T47D (cell line): ENCODE results near the gene SLC22A3.

ENCODE experiments used
- DNase-seq, 2 experiments: peaks; one replicate each; pipeline versions ENCODE4 v3.0.0 to v3.0.0-alpha.2; 2011 to 2012; ENCODE audit warnings: low read depth in 1 of 2, low spot score in 1 of 2
- JUND ChIP-seq: IDR thresholded peaks from 2 replicates; pipeline ENCODE4 v1.6.1; 2012; ENCODE audit warnings: low read depth
- in situ Hi-C: cut with HindIII; loops from 2 replicates; pipeline ENCODE4 v1.10.0; 2016; ENCODE audit warnings: low sequenced_read_pairs, low pct_unique_long_range_greater_than_20kb

Gene SLC22A3

GRCh38 chr6:160321729-160322505 is 26.3 kb upstream of the SLC22A3 start:
- TF ChIP-seq JUND, result no peak
- no peak for DNase-seq
- in situ Hi-C loops, result no loop called here

- no peak for TF ChIP-seq JUND
- in situ Hi-C loops, result no loop called here
Observed at GRCh38 chr6:160327981-160328380, 20.2 kb upstream of the SLC22A3 start.

GRCh38 chr6:160328447-160328846 is 19.7 kb upstream of the SLC22A3 start:
- no peak for DNase-seq

More at GRCh38 chr6:160327981-160328380, 20.2 kb upstream of the SLC22A3 start:
- no peak for DNase-seq

GRCh38 chr6:160329188-160329587 is 19.0 kb upstream of the SLC22A3 start:
- in situ Hi-C loops, result no loop called here
- no peak for TF ChIP-seq JUND

More at GRCh38 chr6:160328447-160328846, 19.7 kb upstream of the SLC22A3 start:
- TF ChIP-seq JUND, result no peak
- in situ Hi-C loops, result no loop called here

GRCh38 chr6:160330619-160331018 is 17.6 kb upstream of the SLC22A3 start:
- DNase-seq, result no peak
- no peak for TF ChIP-seq JUND
- in situ Hi-C loops, result no loop called here

More at GRCh38 chr6:160329188-160329587, 19.0 kb upstream of the SLC22A3 start:
- no peak for DNase-seq

DNA sequence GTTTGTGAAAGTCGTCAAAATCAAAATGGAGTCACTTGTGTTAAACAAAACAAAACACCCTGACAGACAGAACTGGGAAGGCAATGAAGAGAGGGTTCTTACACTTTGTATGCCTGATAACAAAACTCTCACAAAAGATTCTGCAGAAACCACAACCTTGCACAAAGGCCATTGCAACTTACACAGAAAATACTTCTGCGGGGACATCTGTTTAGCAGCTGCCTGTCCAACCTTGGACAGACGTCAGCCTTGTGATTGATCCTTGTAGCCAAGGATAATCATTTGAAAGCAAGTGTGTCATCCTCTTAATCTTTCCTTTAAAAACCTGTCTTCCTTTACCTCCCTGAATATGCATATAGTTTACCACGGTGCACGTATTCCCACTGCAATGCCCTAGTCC is 17.0 kb upstream of the SLC22A3 start:
- TF ChIP-seq JUND, result no peak
- DNase-seq, result no peak
- in situ Hi-C loops, result no loop called here

DNA sequence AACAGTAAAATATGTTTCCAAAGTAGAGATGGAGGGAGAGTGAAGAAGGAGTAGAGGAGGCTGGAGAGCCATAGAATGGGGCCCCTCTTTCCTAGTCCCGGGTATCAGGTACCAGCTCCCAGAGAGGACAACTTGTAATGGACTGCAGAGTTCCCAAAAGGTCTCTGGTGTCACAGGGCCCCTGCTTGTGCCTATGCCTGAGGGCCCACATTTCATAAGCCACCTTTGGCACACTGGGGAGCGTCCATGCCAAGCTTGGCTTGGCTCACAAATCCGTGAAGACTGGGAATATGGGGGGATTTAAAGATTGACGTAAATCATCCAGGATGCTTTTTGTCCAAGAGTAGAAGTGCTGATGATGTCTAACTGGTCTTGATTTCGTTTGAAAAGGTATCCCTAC is 16.4 kb upstream of the SLC22A3 start:
- no peak for TF ChIP-seq JUND
- no peak for DNase-seq
- in situ Hi-C loops, result no loop called here

DNA sequence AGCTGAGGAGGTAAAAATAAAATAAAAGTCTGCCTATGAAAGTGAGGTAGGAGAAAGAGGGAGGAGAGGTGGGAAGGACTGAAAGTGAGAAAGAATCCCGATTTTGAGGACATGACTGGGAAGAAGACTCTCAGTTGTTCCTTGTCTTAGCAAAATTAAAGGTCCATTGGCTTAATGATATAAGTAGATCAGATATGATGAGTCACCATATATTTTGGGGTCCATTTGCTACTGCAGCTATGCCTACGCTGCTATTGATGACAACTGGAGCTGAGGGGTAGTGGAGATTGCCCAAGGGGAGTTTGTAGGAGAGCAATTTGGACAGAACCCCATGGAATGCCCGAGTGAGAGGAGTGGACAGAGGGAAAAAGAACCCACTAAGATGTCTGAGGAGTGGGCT is 15.1 kb upstream of the SLC22A3 start:
- no peak for DNase-seq
- no peak for TF ChIP-seq JUND
- in situ Hi-C loops, result no loop called here

DNA sequence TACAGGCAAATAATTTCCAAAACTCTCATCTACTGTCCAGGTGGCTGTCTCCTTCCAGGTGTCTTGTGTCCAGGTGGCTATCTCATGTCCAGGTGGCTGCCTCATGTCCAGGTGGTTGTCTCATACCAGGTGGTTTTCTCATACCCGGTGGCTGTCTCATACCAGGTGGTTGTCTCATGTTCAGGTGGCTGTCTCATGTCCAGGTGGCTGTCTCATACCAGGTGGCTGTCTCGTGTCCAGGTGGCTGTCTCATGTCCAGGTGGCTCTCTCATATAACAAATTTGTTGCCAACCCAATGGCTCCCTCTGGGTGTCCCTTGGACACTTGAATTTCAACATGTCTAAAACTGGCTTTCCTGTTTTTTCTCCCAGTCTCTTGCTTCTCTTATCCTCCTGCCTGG is 14.3 kb upstream of the SLC22A3 start:
- DNase-seq, result no peak
- no peak for TF ChIP-seq JUND
- in situ Hi-C loops, result no loop called here

- no peak for DNase-seq
- TF ChIP-seq JUND, result no peak
- in situ Hi-C loops, result no loop called here
Observed at GRCh38 chr6:160336200-160336599, 12.0 kb upstream of the SLC22A3 start.

GRCh38 chr6:160337301-160337700 is 10.9 kb upstream of the SLC22A3 start:
- DNase-seq, result no peak
- in situ Hi-C loops, result no loop called here
- TF ChIP-seq JUND, result no peak

DNA sequence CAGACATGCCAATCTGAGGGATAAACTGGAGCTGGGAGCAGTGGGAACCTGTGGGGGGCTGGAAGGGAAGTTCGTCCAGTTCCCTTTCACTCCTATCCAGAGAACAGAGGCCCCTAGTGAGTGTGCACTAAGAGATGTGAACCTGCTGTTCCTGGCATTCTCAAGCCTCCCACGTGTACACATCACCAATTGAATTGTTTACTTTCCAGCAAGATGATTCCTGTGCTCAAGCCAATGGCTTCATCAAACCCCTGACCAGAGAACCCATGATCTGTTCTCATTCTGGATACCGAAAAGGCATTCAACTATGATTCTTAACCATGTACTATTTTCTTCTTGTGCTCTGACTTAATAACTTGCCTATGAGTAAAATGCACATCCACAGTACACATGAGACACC is 10.2 kb upstream of the SLC22A3 start:
- no peak for TF ChIP-seq JUND
- no peak for DNase-seq
- in situ Hi-C loops, result no loop called here

DNA sequence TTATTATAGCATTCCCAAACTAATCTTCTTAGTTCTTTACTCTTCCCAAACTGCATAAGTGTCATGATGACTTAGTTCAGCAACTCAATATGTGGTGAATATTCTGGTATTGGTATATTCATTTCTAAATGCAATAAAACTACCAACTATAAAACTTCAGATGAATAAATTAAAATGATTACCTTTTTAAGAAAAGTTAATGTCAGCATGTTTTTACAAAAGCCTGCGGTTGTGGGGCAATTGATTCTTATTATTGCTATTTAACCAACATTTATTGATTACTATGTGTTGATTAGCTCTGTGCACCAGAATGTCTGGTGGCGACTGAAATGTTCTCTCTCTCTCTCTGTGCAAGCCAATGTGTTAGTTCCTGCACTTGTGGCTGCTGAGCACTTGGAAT is 5.0 kb upstream of the SLC22A3 start:
- in situ Hi-C loops, result no loop called here
- TF ChIP-seq JUND, result no peak
- DNase-seq, result no peak

DNA sequence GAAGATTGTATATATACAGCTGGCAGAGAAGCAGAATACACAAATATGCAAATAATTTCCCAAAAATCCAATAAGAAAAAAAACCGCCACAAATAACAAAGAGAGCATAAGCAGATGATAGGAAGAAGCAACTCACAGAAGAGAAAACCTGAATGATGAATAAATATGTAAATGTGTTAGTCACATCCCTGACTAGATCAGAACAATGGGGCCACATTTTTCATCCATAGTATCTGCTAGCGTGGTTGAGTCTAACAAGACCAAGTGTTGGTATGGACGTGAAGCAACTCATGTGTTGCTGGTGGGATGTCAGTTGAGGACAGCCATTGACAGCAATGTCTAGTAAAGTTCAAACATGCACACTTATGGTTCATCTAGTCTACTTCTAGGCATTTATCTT is 3.9 kb upstream of the SLC22A3 start:
- no peak for DNase-seq
- TF ChIP-seq JUND, result no peak
- in situ Hi-C loops, result no loop called here
